Activated naive CD4-positive, alpha-beta T cell treated with anti-CD3 and anti-CD28 coated beads for 36 hours (primary cell): Measurements from ENCODE around the gene ITGB1BP1. TPM values are rescaled to one million over a fixed set of nuclear protein-coding genes. Genes with fewer than 3 reads are reported as not detected.

Experiments
- CTCF ChIA-PET: fragments of 350-600 bp; sonication (Branson Sonifier 250); formaldehyde crosslinking; loops from one replicate; lab custom pipeline; 2021; ENCODE audit warnings: antibody characterized with exemption; lab: Charles Lee
- DNase-seq: peaks from one replicate; pipeline ENCODE4 v3.0.0-alpha.2; 2020
- H3K27ac Mint-ChIP-seq: one replicate; pipeline ENCODE4 v1.8.0; 2021; ENCODE audit warnings: mild to moderate bottlenecking, mixed read lengths
- H3K27me3 Mint-ChIP-seq: one replicate; pipeline ENCODE4 v1.8.0; 2021; ENCODE audit warnings: low read depth, mixed read lengths
- H3K36me3 Mint-ChIP-seq: one replicate; pipeline ENCODE4 v1.8.0; 2021; ENCODE audit warnings: low read depth, mixed read lengths
- H3K4me1 Mint-ChIP-seq: one replicate; pipeline ENCODE4 v1.8.0; 2021; ENCODE audit warnings: low read depth, mixed read lengths
- H3K4me3 Mint-ChIP-seq: one replicate; pipeline ENCODE4 v1.8.0; 2021; ENCODE audit warnings: mild to moderate bottlenecking, moderate library complexity, mixed read lengths
- H3K9me3 Mint-ChIP-seq: one replicate; pipeline ENCODE4 v1.8.0; 2021; ENCODE audit warnings: mixed read lengths
- intact Hi-C: fragments of 100-400 bp; cut with micrococcal nuclease; formaldehyde crosslinking; loops from one replicate; pipeline ENCODE4 v1.15.1; 2023
- total RNA-seq, 2 experiments: library from RNA; stranded (reverse); gene quantifications; one replicate each; pipeline ENCODE4 v1.2.3, GENCODE V29; 2021

ITGB1BP1 gene
- total RNA-seq, 2 experiments from 2014 or later, result 97.2 to 97.4 TPM

- CTCF ChIA-PET, result no interaction called here
- Mint-ChIP-seq H3K36me3 (no peaks in the 10 kb centered on the region), H3K4me3 (no peak overlapping the region), H3K4me1 (no peaks in the 10 kb centered on the region), H3K9me3 (no peaks in the 10 kb centered on the region), H3K27ac (no peak overlapping the region), H3K27me3 (peaks cover 9% of the 10 kb centered on the region)
- intact Hi-C loops, result no loop called here
- DNase-seq, result no peak
Measured at GRCh38 chr2:9360701-9361100, 62.6 kb downstream of the ITGB1BP1 start.

DNA sequence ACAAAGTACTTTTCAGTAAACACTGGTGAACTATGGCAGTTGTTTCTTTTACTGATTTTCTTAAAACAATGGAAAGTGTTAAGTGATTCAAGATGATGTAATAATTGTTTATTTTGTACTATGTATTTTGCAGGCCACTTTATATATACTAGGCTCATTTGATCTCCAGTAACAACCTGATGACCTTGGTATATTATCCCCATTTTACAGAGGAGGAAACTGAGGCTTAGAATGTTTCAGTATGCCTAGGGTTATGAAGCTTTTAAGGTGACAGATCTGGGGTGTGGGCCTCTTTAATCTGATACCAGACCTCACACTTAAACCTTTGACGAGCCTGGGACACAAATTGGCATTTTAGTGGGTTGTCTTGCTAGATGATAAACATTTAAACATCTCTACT is 63.2 kb downstream of the ITGB1BP1 start:
- Mint-ChIP-seq H3K4me3 (no peak overlapping the region), H3K27ac (no peak overlapping the region), H3K36me3 (no peaks in the 10 kb centered on the region), H3K4me1 (no peaks in the 10 kb centered on the region), H3K9me3 (no peaks in the 10 kb centered on the region), H3K27me3 (peaks cover 9% of the 10 kb centered on the region)
- DNase-seq, result no peak
- intact Hi-C loops, result no loop called here
- CTCF ChIA-PET, result no interaction called here

- Mint-ChIP-seq H3K9me3 (no peaks in the 10 kb centered on the region), H3K4me1 (no peaks in the 10 kb centered on the region), H3K36me3 (no peaks in the 10 kb centered on the region), H3K27ac (no peak overlapping the region), H3K4me3 (no peak overlapping the region), H3K27me3 (peaks cover 9% of the 10 kb centered on the region)
- intact Hi-C loops, result no loop called here
- CTCF ChIA-PET, result no interaction called here
- no peak for DNase-seq
Measured at GRCh38 chr2:9359463-9359862, 63.9 kb downstream of the ITGB1BP1 start.

DNA sequence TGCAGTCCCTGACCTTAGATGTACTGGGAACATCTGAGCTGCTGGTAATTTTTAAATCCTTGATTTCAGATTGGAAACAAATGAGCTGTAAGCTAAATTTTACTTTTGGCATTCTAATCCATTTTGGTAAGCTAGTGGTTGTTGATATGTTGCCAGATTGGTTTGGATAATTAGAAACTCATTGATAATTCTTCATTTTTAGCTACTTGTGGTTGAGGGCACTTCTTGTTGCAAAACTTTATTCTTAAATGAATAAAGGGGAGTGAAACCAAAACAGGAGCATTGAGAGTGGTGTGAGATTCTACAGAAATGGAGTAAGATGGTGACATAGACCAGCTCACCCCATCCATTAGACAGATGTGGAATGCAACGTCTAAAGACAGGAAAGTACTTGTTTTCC is 64.5 kb downstream of the ITGB1BP1 start:
- CTCF ChIA-PET, result no interaction called here
- no peaks in the 10 kb centered on the region for H3K36me3 Mint-ChIP-seq
- H3K4me3 Mint-ChIP-seq, result no peak overlapping the region
- H3K4me1 Mint-ChIP-seq, result no peaks in the 10 kb centered on the region
- intact Hi-C loops, result no loop called here
- no peaks in the 10 kb centered on the region for H3K9me3 Mint-ChIP-seq
- peaks cover 9% of the 10 kb centered on the region for H3K27me3 Mint-ChIP-seq
- no peak overlapping the region for H3K27ac Mint-ChIP-seq
- DNase-seq, result no peak

DNA sequence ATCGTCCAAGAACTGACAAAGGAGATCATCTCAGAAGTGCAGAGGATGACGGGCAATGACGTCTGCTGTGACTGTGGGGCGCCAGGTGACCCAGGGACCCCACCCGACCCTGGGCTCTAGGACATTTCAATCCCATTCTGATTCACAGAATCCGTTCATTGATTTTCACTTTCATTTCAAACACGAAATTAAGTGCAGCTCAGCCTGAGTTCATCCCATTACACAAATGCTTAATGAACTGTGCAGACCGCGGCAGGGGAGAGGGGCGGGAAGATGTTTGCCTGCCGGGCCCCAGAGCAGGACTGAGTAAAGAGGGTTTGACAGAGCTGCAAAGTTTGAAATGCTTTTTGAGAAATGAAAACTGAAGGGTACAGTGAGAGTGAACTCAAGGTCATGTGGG is 67.1 kb downstream of the ITGB1BP1 start:
- H3K36me3 Mint-ChIP-seq, result no peaks in the 10 kb centered on the region
- no peaks in the 10 kb centered on the region for H3K9me3 Mint-ChIP-seq
- no peaks in the 10 kb centered on the region for H3K4me1 Mint-ChIP-seq
- no peak overlapping the region for H3K27ac Mint-ChIP-seq
- peaks cover 8% of the 10 kb centered on the region for H3K27me3 Mint-ChIP-seq
- no peak overlapping the region for H3K4me3 Mint-ChIP-seq
- CTCF ChIA-PET, result no interaction called here
- DNase-seq, result no peak
- intact Hi-C loops, result no loop called here

DNA sequence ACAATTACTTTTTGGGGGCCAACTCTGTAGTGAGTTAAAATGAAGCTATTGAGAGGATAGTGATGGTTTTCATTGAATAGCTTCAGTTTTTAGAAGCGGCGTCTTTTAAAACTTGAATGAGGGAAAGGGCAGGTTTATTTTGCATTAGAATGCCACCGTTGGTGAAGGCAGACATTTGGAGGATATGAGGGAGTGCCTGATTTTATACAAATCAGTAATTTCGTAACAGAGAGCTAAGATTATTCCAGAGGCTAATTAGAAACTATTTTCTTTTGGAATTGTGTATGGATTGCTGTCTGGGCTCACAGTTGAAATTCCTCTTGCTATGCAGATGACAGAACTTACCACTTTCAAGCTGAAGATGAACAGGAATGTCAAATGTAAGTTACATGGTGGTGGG is 67.6 kb downstream of the ITGB1BP1 start:
- peaks cover 8% of the 10 kb centered on the region for H3K27me3 Mint-ChIP-seq
- CTCF ChIA-PET, result no interaction called here
- DNase-seq, result no peak
- no peak overlapping the region for H3K4me3 Mint-ChIP-seq
- H3K36me3 Mint-ChIP-seq, result no peaks in the 10 kb centered on the region
- H3K4me1 Mint-ChIP-seq, result no peaks in the 10 kb centered on the region
- no peak overlapping the region for H3K27ac Mint-ChIP-seq
- no peaks in the 10 kb centered on the region for H3K9me3 Mint-ChIP-seq
- intact Hi-C loops, result no loop called here

- Mint-ChIP-seq H3K4me3 (no peak overlapping the region), H3K36me3 (no peaks in the 10 kb centered on the region), H3K27me3 (peaks cover 8% of the 10 kb centered on the region), H3K9me3 (no peaks in the 10 kb centered on the region), H3K27ac (no peak overlapping the region), H3K4me1 (no peaks in the 10 kb centered on the region)
- intact Hi-C loops, result no loop called here
- CTCF ChIA-PET, result no interaction called here
- DNase-seq, result no peak
Measured at GRCh38 chr2:9355270-9355669, 68.1 kb downstream of the ITGB1BP1 start.

DNA sequence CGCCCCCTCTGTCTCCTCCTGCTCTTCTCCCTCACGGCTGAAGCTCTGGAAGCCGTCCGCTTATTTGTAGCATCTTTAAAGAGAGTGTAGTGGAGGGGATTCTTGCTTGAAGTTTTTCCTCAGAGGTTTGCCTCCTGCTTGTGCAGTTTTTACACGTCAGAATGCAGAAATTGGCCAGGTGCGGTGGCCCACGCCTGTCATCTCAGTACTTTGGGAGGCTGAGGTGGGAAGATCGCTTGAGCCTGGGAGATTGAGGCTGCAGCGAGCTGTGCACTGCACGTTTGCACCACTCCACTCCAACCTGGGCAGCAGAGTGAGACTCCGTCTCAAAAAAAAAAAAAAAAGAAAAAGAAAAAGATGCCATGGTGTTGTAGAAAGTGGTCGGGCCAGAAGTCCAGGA is 69.0 kb downstream of the ITGB1BP1 start:
- H3K36me3 Mint-ChIP-seq, result no peaks in the 10 kb centered on the region
- CTCF ChIA-PET, result no interaction called here
- no peak overlapping the region for H3K4me3 Mint-ChIP-seq
- no peaks in the 10 kb centered on the region for H3K4me1 Mint-ChIP-seq
- no peak overlapping the region for H3K27ac Mint-ChIP-seq
- peaks cover 8% of the 10 kb centered on the region for H3K27me3 Mint-ChIP-seq
- intact Hi-C loops, result no loop called here
- H3K9me3 Mint-ChIP-seq, result no peaks in the 10 kb centered on the region
- no peak for DNase-seq

Other genes with a start within 250 kb of the ITGB1BP1 start
- under 1 TPM; 0.14 to 0.15 TPM for gene ASAP2, start 216.7 kb downstream of the ITGB1BP1 start, total RNA-seq
- gene CPSF3, start 126 bp upstream of the ITGB1BP1 start, total RNA-seq, result 10 to 100 TPM; 64.5 to 65.7 TPM
- gene IAH1, start 51.0 kb upstream of the ITGB1BP1 start, total RNA-seq, result 10 to 100 TPM; 65.4 to 70.2 TPM
- 10 to 100 TPM; 10.5 to 11.0 TPM for gene ADAM17, start 132.3 kb upstream of the ITGB1BP1 start, total RNA-seq
- 100 to 1,000 TPM; 248 to 261 TPM for gene YWHAQ, start 207.5 kb upstream of the ITGB1BP1 start, total RNA-seq